Neural progenitor cell (in vitro differentiated cells): ENCODE data around the gene IFNLR1.
A peak's percentile ranks its signal among the peaks of the same experiment; 100 is the strongest.

ENCODE experiments used
- EZH2 ChIP-seq: fragments of 200-600 bp; sonication (generic); IDR thresholded peaks from 2 replicates; pipeline ENCODE4 v1.6.1; 2017; ENCODE audit warnings: antibody characterized with exemption, mild to moderate bottlenecking, moderate library complexity
- EZH2phosphoT487 ChIP-seq: fragments of 200-600 bp; sonication (generic); IDR thresholded peaks from 2 replicates; pipeline ENCODE4 v1.6.1; 2017; ENCODE audit warnings: antibody characterized with exemption
- TF ChIP-seq, protein P1 (sequence below): fragments of 200-600 bp; sonication (generic); IDR thresholded peaks from 2 replicates; pipeline ENCODE4 v1.5.1; 2017; ENCODE audit warnings: antibody characterized with exemption, mild to moderate bottlenecking

DNA sequence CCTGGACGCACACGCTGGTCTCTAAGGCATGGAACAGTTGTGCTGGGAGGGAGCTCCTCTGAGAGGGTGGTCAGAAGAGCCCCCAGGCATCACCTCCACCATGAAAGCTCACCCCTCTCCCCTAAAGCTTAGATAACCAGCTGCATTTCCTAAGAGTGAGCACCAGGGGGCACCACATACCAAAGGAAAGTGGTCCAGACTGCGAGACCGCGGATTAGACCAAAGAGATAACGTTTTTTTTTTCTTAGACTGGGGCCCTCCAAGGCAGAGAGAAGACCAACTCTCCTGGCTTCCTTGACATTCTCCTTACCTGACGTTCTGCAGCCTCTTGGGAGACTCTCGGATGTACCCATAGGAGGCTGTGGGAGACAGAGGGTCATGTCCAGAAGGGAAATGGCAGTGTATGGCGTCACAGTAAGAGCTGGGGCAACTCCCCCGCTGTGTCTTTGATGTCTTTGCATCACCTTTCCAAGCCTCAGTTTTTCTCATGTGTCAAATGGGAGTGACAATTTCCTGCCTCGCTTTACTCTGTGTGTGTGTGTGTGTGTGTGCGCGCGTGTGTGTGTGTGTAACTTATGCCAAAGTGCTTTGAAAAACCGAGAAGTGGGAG is 12.3 kb upstream of the IFNLR1 start:
- TF ChIP-seq, protein P1, sequence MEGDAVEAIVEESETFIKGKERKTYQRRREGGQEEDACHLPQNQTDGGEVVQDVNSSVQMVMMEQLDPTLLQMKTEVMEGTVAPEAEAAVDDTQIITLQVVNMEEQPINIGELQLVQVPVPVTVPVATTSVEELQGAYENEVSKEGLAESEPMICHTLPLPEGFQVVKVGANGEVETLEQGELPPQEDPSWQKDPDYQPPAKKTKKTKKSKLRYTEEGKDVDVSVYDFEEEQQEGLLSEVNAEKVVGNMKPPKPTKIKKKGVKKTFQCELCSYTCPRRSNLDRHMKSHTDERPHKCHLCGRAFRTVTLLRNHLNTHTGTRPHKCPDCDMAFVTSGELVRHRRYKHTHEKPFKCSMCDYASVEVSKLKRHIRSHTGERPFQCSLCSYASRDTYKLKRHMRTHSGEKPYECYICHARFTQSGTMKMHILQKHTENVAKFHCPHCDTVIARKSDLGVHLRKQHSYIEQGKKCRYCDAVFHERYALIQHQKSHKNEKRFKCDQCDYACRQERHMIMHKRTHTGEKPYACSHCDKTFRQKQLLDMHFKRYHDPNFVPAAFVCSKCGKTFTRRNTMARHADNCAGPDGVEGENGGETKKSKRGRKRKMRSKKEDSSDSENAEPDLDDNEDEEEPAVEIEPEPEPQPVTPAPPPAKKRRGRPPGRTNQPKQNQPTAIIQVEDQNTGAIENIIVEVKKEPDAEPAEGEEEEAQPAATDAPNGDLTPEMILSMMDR: peak; percentile 92
- TF ChIP-seq EZH2 (no peak), EZH2phosphoT487 (no peak)
